Measurements from ENCODE around the gene MBIP.

Gene MBIP

DNA sequence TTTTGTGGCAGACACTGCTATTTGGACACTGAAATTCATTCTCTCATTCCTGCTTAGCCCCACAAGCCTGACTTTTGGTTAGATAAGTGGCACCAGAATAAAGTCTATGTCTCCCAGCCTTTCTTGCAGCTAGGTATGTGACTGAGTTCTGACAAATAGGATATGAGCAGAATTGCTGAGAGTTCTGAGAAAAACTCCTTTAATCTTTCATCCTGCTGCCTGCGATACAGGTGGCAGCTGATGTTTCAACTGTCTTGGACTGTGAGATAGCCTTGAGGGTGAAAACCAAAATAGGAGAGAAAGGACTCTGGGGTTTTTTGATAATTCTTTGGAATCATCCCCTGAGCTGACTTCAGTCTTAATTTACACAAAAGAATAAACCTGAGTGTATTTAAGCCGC, 55.8 kb downstream of the MBIP start:
- Mint-ChIP-seq H3K9me3 (peaks cover 4% of the 10 kb centered on the region), H3K36me3 (ENCODE audit: low read depth) (no peaks in the 10 kb centered on the region), H3K4me3 (no peak overlapping the region), H3K27ac (no peak overlapping the region), H3K4me1 (ENCODE audit: low read depth) (no peaks in the 10 kb centered on the region), H3K27me3 (ENCODE audit: low read depth) (peaks cover 2% of the 10 kb centered on the region)
- no peak for DNase-seq (ENCODE audit: low spot score)

DNA sequence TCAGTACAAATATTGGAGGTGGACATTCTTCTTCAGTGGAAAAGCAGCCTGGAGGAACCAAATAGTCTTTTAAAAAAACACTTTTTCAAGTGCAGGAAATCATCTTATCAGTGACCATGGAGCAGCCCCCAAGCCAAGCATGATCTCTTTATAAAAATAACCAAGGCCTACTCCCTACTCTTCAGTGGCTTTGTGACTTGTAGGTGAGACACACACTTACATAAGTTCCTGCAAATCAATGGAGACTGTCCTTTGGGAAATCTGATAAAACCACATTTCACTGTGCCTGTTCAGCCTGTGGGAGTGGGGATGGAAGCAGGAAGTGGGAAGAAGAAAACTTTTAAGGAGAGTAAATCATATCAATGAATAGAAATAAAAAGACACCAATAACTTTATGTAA, 56.3 kb downstream of the MBIP start:
- Mint-ChIP-seq H3K27ac (no peak overlapping the region), H3K4me1 (ENCODE audit: low read depth) (no peaks in the 10 kb centered on the region), H3K27me3 (ENCODE audit: low read depth) (peaks cover 2% of the 10 kb centered on the region), H3K36me3 (ENCODE audit: low read depth) (no peaks in the 10 kb centered on the region), H3K9me3 (peaks cover 4% of the 10 kb centered on the region), H3K4me3 (no peak overlapping the region)
- DNase-seq (ENCODE audit: low spot score), result no peak

DNA sequence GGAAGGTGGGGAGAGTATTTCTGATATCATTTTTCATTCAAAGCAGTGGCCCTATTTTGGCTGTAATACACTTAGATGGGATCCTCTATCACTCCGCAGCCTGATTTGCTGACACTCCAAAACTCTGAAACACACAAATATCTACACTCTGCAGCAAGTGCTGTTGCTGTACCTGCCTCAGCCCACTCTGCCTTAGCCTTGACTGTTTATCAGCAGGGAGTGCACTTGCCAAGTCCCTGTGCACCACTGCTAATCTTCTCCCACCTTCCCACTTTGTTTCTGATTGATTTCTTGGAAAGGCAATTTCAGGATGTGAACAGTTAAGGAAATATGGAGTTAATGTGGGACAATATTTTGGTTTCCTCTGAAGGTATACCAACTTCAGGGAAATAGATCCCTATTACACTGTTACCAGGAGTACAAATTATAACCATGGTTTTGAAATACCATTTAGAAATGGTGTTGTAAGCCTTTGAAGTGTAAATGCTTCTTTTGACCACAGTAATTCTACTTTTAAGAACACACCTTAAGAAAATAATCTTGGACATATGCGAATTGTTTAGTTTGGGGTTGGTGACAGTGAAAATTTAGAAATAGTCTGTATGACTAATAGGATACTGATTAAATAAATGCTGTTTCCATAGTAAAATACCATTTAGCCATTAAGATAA, 59.3 kb downstream of the MBIP start:
- Mint-ChIP-seq H3K9me3 (peaks cover 4% of the 10 kb centered on the region), H3K27ac (no peak overlapping the region), H3K36me3 (ENCODE audit: low read depth) (no peaks in the 10 kb centered on the region), H3K4me1 (ENCODE audit: low read depth) (no peaks in the 10 kb centered on the region), H3K27me3 (ENCODE audit: low read depth) (peaks cover 13% of the 10 kb centered on the region), H3K4me3 (no peak overlapping the region)
- no peak for DNase-seq (ENCODE audit: low spot score)

DNA sequence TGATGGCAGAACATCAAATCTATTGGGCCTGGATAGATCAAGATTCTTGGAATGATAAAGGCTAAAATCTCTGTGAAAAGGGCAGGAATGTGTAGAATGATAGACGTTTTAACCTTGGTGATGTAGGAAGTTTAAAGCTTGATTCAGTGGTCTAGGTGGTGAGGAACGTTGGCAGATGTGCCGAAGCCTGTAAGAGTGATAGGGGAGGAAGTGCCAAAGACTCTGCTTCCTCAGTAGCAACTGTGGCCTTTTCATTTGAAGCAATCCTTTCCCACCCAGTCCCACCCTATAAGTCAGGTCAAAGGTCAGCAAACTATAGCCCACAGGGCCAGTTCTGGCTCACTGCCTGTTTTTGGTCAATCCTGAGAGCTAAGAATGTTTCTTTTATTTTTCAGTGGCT, 62.2 kb downstream of the MBIP start:
- H3K27me3 Mint-ChIP-seq (ENCODE audit: low read depth), result peaks cover 14% of the 10 kb centered on the region
- no peaks in the 10 kb centered on the region for H3K9me3 Mint-ChIP-seq
- no peaks in the 10 kb centered on the region for H3K36me3 Mint-ChIP-seq (ENCODE audit: low read depth)
- no peaks in the 10 kb centered on the region for H3K4me1 Mint-ChIP-seq (ENCODE audit: low read depth)
- no peak for DNase-seq (ENCODE audit: low spot score)
- H3K4me3 Mint-ChIP-seq, result no peak overlapping the region
- no peak overlapping the region for H3K27ac Mint-ChIP-seq

DNA sequence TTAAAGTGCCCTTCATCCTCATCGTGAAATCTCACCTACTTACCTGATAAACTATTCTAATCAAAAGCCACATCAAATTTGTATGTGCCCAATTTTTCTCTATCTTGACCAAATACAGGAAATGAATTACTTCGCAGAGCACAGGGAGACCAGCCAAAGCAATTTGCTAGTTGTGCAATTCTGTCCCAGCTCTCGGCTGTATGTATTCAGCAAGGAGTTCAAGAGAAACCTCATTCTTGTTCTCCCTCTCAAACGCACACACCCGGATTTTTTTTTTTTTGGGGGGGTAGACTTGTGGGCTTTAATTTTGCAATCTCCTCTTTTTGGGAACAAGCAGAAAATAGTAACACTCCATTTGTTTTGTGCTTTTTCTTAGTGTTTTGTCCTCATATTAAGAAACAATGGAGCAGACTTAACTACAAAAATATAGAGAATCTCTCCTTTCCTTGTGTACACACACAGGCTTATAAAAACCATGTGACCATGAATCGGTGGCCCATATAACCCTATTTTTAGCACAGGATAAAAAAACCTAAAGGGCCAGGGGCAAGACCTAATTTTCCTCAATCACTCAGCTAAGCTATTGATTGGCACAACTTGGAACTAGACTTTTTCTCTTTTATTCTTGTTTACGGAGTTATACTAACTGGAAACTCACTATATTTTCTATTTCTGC, 64.2 kb downstream of the MBIP start:
- no peak for DNase-seq (ENCODE audit: low spot score)
- no peak overlapping the region for H3K27ac Mint-ChIP-seq
- H3K27me3 Mint-ChIP-seq (ENCODE audit: low read depth), result peaks cover 14% of the 10 kb centered on the region
- H3K9me3 Mint-ChIP-seq, result no peaks in the 10 kb centered on the region
- no peaks in the 10 kb centered on the region for H3K4me1 Mint-ChIP-seq (ENCODE audit: low read depth)
- no peak overlapping the region for H3K4me3 Mint-ChIP-seq
- no peaks in the 10 kb centered on the region for H3K36me3 Mint-ChIP-seq (ENCODE audit: low read depth)

DNA sequence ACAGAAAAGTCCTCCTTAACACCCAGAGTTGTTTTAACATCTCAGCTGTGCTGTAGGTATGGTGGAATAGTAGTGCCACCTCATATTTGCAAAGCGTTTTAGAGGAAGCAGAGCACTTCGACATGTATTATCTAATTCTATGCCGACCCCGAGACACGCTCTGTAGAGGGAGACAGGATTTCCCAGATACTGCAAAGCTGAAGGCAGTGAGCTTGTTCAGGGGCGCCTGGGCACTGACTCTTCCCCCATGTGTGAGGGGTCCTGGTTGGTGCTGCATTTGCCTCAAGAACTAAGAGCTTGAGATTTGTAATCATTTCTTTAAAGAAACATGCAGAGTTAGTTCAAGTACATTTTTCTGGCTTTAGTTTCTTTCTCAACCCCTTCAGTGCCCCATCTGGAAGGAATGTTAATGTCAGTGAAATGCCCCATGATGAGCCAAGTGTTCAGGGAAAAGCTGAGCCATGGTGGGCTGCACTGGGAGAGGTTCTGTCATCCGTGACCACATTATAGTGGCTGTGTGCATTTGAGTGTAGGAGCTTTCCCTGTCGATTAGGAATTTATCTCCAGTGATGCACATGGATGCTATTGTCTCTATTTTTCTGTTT, 66.3 kb downstream of the MBIP start:
- Mint-ChIP-seq H3K27ac (no peak overlapping the region), H3K9me3 (no peaks in the 10 kb centered on the region), H3K27me3 (ENCODE audit: low read depth) (peaks cover 14% of the 10 kb centered on the region), H3K36me3 (ENCODE audit: low read depth) (no peaks in the 10 kb centered on the region), H3K4me3 (no peak overlapping the region), H3K4me1 (ENCODE audit: low read depth) (no peaks in the 10 kb centered on the region)
- no peak for DNase-seq (ENCODE audit: low spot score)

Data from T-helper 2 cell treated with Interferon-gamma antibody and Interleukin-4, amounts not matched to agents 5 μg/mL and 100 μg/mL, for 36 hours (primary cell).